Measurements from ENCODE around the gene LAMB4. TPM values are rescaled to one million over a fixed set of nuclear protein-coding genes. Genes with fewer than 3 reads are reported as not detected.

The LAMB4 gene
- total and polyA plus RNA-seq, 2 of the 4 experiments (the other 2 are of a cell fraction), result 0.12 to 0.18 TPM

DNA sequence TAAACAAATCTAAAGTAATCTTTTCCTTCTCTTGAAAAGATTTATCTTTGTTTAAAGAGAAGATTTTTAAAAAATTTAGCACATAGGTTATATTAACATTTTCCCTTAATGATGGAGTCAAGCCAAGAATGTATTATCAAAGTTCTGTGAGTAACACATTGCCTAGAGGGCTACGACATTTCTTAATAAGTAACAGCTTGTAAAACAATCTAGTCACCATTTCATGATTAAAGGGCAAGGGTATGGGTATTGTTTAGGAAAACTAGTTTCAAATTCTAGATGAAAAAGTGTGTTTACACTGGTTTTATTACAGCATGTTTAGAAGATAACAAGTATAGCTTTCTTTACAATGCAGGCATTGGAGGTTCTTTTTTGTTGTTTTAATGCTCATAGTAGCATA is 28.6 kb upstream of the LAMB4 start:
- H3K18ac ChIP-seq (ENCODE audit: low read depth, low read length), result no peak overlapping the region
- H2BK20ac ChIP-seq (ENCODE audit: low read depth, low read length), result no peak overlapping the region
- no peak overlapping the region for H2BK5ac ChIP-seq (ENCODE audit: low read depth, low read length, poor library complexity, severe bottlenecking)
- POLR2A ChIA-PET (ENCODE audit: unreplicated experiment), result no interaction called here
- ATAC-seq (ENCODE audit: low read depth) (no peak), DNase-seq (no peak)
- no peak overlapping the region for H2AK9ac ChIP-seq (replicated peaks; ENCODE audit: low read depth, low read length, poor library complexity)
- H3K27me3 ChIP-seq (ENCODE audit: control insufficient read depth, insufficient read depth, low read length), result peaks cover 2% of the 10 kb centered on the region
- no peak overlapping the region for H3K27ac ChIP-seq (ENCODE audit: insufficient read depth, low read length)
- H2AK5ac ChIP-seq (ENCODE audit: low read depth, low read length), result no peak overlapping the region
- H3K56ac ChIP-seq (ENCODE audit: extremely low read depth, insufficient read depth, low read length), result no peak overlapping the region
- no peak overlapping the region for H3K4me2 ChIP-seq (ENCODE audit: low read depth, low read length)
- no peaks in the 10 kb centered on the region for H3K36me3 ChIP-seq (ENCODE audit: control insufficient read depth, insufficient read depth, low read length)
- H3K79me1 ChIP-seq (ENCODE audit: low read depth in 1 of 2, low read length in 2 of 2), result no peaks in the 10 kb centered on the region
- dilution Hi-C loops (cut with HindIII; ENCODE audit: low sequenced_read_pairs, unreplicated experiment), result no loop called here
- no peak overlapping the region for H2BK15ac ChIP-seq (ENCODE audit: low read depth, low read length)
- H3K23ac ChIP-seq (ENCODE audit: low read depth, low read length), result no peak overlapping the region
- no peak overlapping the region for H4K91ac ChIP-seq (ENCODE audit: insufficient read depth, low read depth, low read length)
- CTCF ChIA-PET, result no interaction called here
- no peak for TF ChIP-seq BHLHE40 (IDR thresholded peaks at IDR 0.05; ENCODE audit: low read depth, low read length)
- no peak for TF ChIP-seq CHD1 (IDR thresholded peaks at IDR 0.05; ENCODE audit: low read depth, low read length)
- TF ChIP-seq POLR2A (IDR thresholded peaks at IDR 0.05; ENCODE audit: low read depth, low read length), result no peak
- TF ChIP-seq RCOR1 (IDR thresholded peaks at IDR 0.05; ENCODE audit: insufficient replicate concordance, low read length), result no peak
- TF ChIP-seq RAD21 (IDR thresholded peaks at IDR 0.05; ENCODE audit: low read length), result no peak
- TF ChIP-seq MAFK (IDR thresholded peaks at IDR 0.05; ENCODE audit: low read depth, low read length), result no peak
- no peak for TF ChIP-seq RFX5 (IDR thresholded peaks at IDR 0.05; ENCODE audit: low read depth, low read length)
- TF ChIP-seq, protein P1, sequence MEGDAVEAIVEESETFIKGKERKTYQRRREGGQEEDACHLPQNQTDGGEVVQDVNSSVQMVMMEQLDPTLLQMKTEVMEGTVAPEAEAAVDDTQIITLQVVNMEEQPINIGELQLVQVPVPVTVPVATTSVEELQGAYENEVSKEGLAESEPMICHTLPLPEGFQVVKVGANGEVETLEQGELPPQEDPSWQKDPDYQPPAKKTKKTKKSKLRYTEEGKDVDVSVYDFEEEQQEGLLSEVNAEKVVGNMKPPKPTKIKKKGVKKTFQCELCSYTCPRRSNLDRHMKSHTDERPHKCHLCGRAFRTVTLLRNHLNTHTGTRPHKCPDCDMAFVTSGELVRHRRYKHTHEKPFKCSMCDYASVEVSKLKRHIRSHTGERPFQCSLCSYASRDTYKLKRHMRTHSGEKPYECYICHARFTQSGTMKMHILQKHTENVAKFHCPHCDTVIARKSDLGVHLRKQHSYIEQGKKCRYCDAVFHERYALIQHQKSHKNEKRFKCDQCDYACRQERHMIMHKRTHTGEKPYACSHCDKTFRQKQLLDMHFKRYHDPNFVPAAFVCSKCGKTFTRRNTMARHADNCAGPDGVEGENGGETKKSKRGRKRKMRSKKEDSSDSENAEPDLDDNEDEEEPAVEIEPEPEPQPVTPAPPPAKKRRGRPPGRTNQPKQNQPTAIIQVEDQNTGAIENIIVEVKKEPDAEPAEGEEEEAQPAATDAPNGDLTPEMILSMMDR (conservative IDR thresholded peaks at IDR 0.05; ENCODE audit: low read depth, low read length), result no peak
- no peak for TF ChIP-seq SMC3 (IDR thresholded peaks at IDR 0.05; ENCODE audit: low read depth, low read length)
- no peak overlapping the region for H3K4me3 ChIP-seq (ENCODE audit: insufficient read depth, low read depth, low read length)
- H4K8ac ChIP-seq (ENCODE audit: low read depth in 2 of 2, low read length in 2 of 2), result no peak overlapping the region
- no peaks in the 10 kb centered on the region for H3K9me3 ChIP-seq (ENCODE audit: control insufficient read depth, insufficient read depth, low read length)
- no peak overlapping the region for H3K9ac ChIP-seq (ENCODE audit: low read depth, low read length)
- H3K4me1 ChIP-seq (ENCODE audit: control insufficient read depth, insufficient read depth, low read length), result no peaks in the 10 kb centered on the region; the same call in 1 of the 2 replicates
- H4K20me1 ChIP-seq (ENCODE audit: insufficient read depth, low read length), result no peaks in the 10 kb centered on the region
- WGBS, 2 experiments (ENCODE audit: extremely low coverage in 2 of 2, insufficient read length in 1 of 2), result no CpG with 5 or more reads among the region's 1 CpG
- no TSS peak for BruUV-seq (replicated peaks)
- intact Hi-C loops (cut with micrococcal nuclease), result no loop called here
- no peak overlapping the region for H3K4ac ChIP-seq (ENCODE audit: low read depth, low read length)
- in situ Hi-C loops (cut with MboI; ENCODE audit: low sequenced_read_pairs), result no loop called here
- H4K5ac ChIP-seq (ENCODE audit: low read depth, low read length), result no peak overlapping the region
- H2BK120ac ChIP-seq (ENCODE audit: low read depth, low read length), result no peak overlapping the region
- no peaks in the 10 kb centered on the region for H3K9me1 ChIP-seq (ENCODE audit: insufficient read depth, low read length)
- H3K14ac ChIP-seq (replicated peaks; ENCODE audit: low read depth, low read length), result no peak overlapping the region
- no peak overlapping the region for H2AFZ ChIP-seq (replicated peaks; ENCODE audit: low read length, poor library complexity)
